HepG2 (cell line): ENCODE data around the gene ANKRD13D. TPM values are rescaled to one million over a fixed set of nuclear protein-coding genes. Genes with fewer than 3 reads are reported as not detected.

ENCODE experiments used
- ATF1 ChIP-seq: IDR thresholded peaks from 2 replicates; pipeline ENCODE4 v1.6.1; 2016; ENCODE audit warnings: mild to moderate bottlenecking, control low read depth
- CREB1 ChIP-seq, 2 experiments: fragments of 450-650 bp in 1 of 2; IDR thresholded peaks; 2 replicates each; pipeline ENCODE4 v1.6.1; 2016 to 2017; ENCODE audit warnings: control low read depth in 1 of 2, mild to moderate bottlenecking in 1 of 2, missing compliant biosample characterization in 1 of 2, missing genetic modification characterization in 1 of 2
- DMTF1 ChIP-seq: sonication (generic); formaldehyde crosslinking; IDR thresholded peaks from 2 replicates; pipeline ENCODE4 v1.4.0; 2020; ENCODE audit warnings: mild to moderate bottlenecking, missing genetic modification reagents
- ESRRA ChIP-seq: sonication (generic); formaldehyde crosslinking; IDR thresholded peaks from 2 replicates; pipeline ENCODE4 v1.5.1; 2020; ENCODE audit warnings: mild to moderate bottlenecking, low read depth, missing genetic modification reagents
- FOXK1 ChIP-seq: sonication (generic); formaldehyde crosslinking; IDR thresholded peaks from 2 replicates; pipeline ENCODE4 v1.4.0; 2020; ENCODE audit warnings: low read depth, missing genetic modification reagents, borderline replicate concordance
- GATAD2A ChIP-seq: IDR thresholded peaks from 2 replicates; pipeline ENCODE4 v1.6.1; 2016
- KLF6 ChIP-seq: IDR thresholded peaks from 2 replicates; pipeline ENCODE4 v1.8.0; 2016; ENCODE audit warnings: missing biosample characterization, missing genetic modification reagents
- LCORL ChIP-seq, 2 experiments: fragments of 450-650 bp in 1 of 2; sonication (generic) in 1 of 2; formaldehyde crosslinking in 1 of 2; IDR thresholded peaks; 2 replicates each; pipeline versions ENCODE4 v1.5.0 to v1.6.1; 2017 to 2020; ENCODE audit warnings: antibody characterized with exemption in 1 of 2, missing genetic modification reagents in 1 of 2
- MED8 ChIP-seq: sonication (generic); formaldehyde crosslinking; IDR thresholded peaks from 2 replicates; pipeline ENCODE4 v1.8.1; 2023; ENCODE audit warnings: mild to moderate bottlenecking, missing genetic modification reagents; ENCODE audit not compliant: insufficient replicate concordance
- MEIS2 ChIP-seq: sonication (generic); formaldehyde crosslinking; IDR thresholded peaks from 2 replicates; pipeline ENCODE4 v1.9.0; 2021; ENCODE audit warnings: mild to moderate bottlenecking, missing genetic modification reagents
- MXD4 ChIP-seq: IDR thresholded peaks from 2 replicates; pipeline ENCODE4 v1.6.1; 2016; ENCODE audit warnings: mild to moderate bottlenecking, missing biosample characterization, missing genetic modification reagents
- POGZ ChIP-seq: sonication (generic); formaldehyde crosslinking; IDR thresholded peaks from 2 replicates; pipeline ENCODE4 v1.4.0; 2020; ENCODE audit warnings: mild to moderate bottlenecking, missing genetic modification reagents
- PRDM10 ChIP-seq: sonication (generic); formaldehyde crosslinking; IDR thresholded peaks from 2 replicates; pipeline ENCODE4 v1.4.0; 2020; ENCODE audit warnings: low read depth, missing genetic modification reagents
- RBFOX2 ChIP-seq: fragments of 200-400 bp; formaldehyde crosslinking; IDR thresholded peaks from 2 replicates; pipeline ENCODE4 v1.6.1; 2017; ENCODE audit warnings: low read depth, mild to moderate bottlenecking, low read length
- TAF1 ChIP-seq: sonication (generic); formaldehyde crosslinking; IDR thresholded peaks from 2 replicates; pipeline ENCODE4 v1.4.0; 2020; ENCODE audit warnings: missing genetic modification reagents
- ZBTB7B ChIP-seq: sonication (generic); formaldehyde crosslinking; IDR thresholded peaks from 2 replicates; pipeline ENCODE4 v1.4.0; 2020; ENCODE audit warnings: missing genetic modification reagents
- ZMYM2 ChIP-seq: sonication (generic); formaldehyde crosslinking; IDR thresholded peaks from 2 replicates; pipeline ENCODE4 v1.8.0; 2022; ENCODE audit warnings: mild to moderate bottlenecking, missing genetic modification reagents
- ZMYM3 ChIP-seq: sonication (generic); formaldehyde crosslinking; IDR thresholded peaks from 2 replicates; pipeline ENCODE4 v1.5.1; 2020; ENCODE audit warnings: mild to moderate bottlenecking, missing genetic modification reagents
- ZNF670 ChIP-seq: sonication (generic); formaldehyde crosslinking; IDR thresholded peaks from 2 replicates; pipeline ENCODE4 v1.8.0; 2022; ENCODE audit warnings: mild to moderate bottlenecking, missing genetic modification reagents, borderline replicate concordance
- ZNF747 ChIP-seq: sonication (generic); formaldehyde crosslinking; IDR thresholded peaks from 2 replicates; pipeline ENCODE4 v1.8.1; 2023; ENCODE audit warnings: missing genetic modification reagents, mild to moderate bottlenecking, borderline replicate concordance
- ZNF770 ChIP-seq: sonication (generic); formaldehyde crosslinking; IDR thresholded peaks from 2 replicates; pipeline ENCODE4 v1.5.0; 2020; ENCODE audit warnings: mild to moderate bottlenecking, missing genetic modification reagents
- polyA plus RNA-seq, 8 experiments: library from polyadenylated mRNA; depleted of rRNA in 3 of 8; stranded (reverse) in 7 of 8; unstranded in 1 of 8; fragments of >200 nt; fragmentation: Illumina TruSeq in 4 of 8; extraction: Trizol in 4 of 8; gene quantifications; 2 replicates each; pipeline versions ENCODE4 v1.2.1 to v1.2.3, GENCODE V29; 2011 to 2016; ENCODE audit warnings: low read depth in 4 of 8, missing spikeins in 1 of 8, mixed read lengths in 1 of 8; ENCODE audit not compliant: insufficient read depth in 1 of 8
- total RNA-seq, 5 experiments: library from RNA; depleted of rRNA; stranded (reverse); fragments of >200 nt; fragmentation: Illumina TruSeq; extraction: Trizol; gene quantifications; 2 replicates each; pipeline ENCODE4 v1.2.3, GENCODE V29; 2016; ENCODE audit warnings: low read depth in 1 of 5

The ANKRD13D gene
- total and polyA plus RNA-seq, 2 of the 13 experiments (the other 11 are each of a cell fraction or from before 2014, with no cell fraction given): 18.6 to 27.3 TPM

- TF ChIP-seq MXD4 (peak; percentile 69; the same call in 1 of the 2 replicates), MEIS2 (CRISPR knock-in tag) (peak; percentile 57; the same call in 1 of the 2 replicates), ESRRA (CRISPR knock-in tag) (0 out of 2 replicates have a peak, but pooled peaks have one; percentile 21), GATAD2A (peak; percentile 70), ZBTB7B (CRISPR knock-in tag) (peak; percentile 73), ZNF747 (peak; percentile 95; the same call in 1 of the 2 replicates), KLF6 (0 out of 2 replicates have a peak, but pooled peaks have one; percentile 68), RBFOX2 (peak; percentile 80), MED8 (CRISPR knock-in tag) (peak; percentile 74), PRDM10 (CRISPR knock-in tag) (0 out of 2 replicates have a peak, but pooled peaks have one; percentile 24), POGZ (peak; percentile 76), ZMYM2 (0 out of 2 replicates have a peak, but pooled peaks have one; percentile 72), ATF1 (CRISPR knock-in tag) (no peak), TAF1 (CRISPR knock-in tag) (peak; percentile 74), ZNF670 (CRISPR knock-in tag) (0 out of 2 replicates have a peak, but pooled peaks have one; percentile 11), CREB1 (IDR thresholded peaks at IDR 0.05) (no peak), CREB1 (CRISPR knock-in tag; IDR thresholded peaks at IDR 0.05) (0 out of 2 replicates have a peak, but pooled peaks have one; percentile 22), LCORL (IDR thresholded peaks at IDR 0.05) (no peak), LCORL (CRISPR knock-in tag; IDR thresholded peaks at IDR 0.05) (peak; percentile 54; the same call in 1 of the 2 replicates), ZMYM3 (CRISPR knock-in tag) (peak; percentile 57), FOXK1 (CRISPR knock-in tag) (peak; percentile 69; the same call in 1 of the 2 replicates), DMTF1 (CRISPR knock-in tag) (no peak; the same call in 1 of the 2 replicates), ZNF770 (CRISPR knock-in tag) (peak; percentile 55; the same call in 1 of the 2 replicates)
Observed at GRCh38 chr11:67317205-67317887, 28.2 kb downstream of the ANKRD13D start (continued).
